H9 (cell line): ENCODE measurements around the gene ZNRF3. TPM values are rescaled to one million over a fixed set of nuclear protein-coding genes. Genes with fewer than 3 reads are reported as not detected.
A peak's percentile ranks its signal among the peaks of the same experiment; 100 is the strongest.

Source experiments
- DNase-seq: peaks from one replicate; pipeline ENCODE4 v3.0.0-alpha.2; 2017
- H2AFZ ChIP-seq: one replicate; pipeline ENCODE4 v1.6.1; 2013; ENCODE audit warnings: mild to moderate bottlenecking, low read length, control low read depth, moderate library complexity
- H2AK5ac ChIP-seq: 2 replicates; pipeline ENCODE4 v1.6.1; 2013; ENCODE audit warnings: low read length, control low read depth, mixed read lengths; ENCODE audit not compliant: insufficient read length
- H2BK120ac ChIP-seq: one replicate; pipeline ENCODE4 v1.6.1; 2013; ENCODE audit warnings: low read depth, mild to moderate bottlenecking, low read length, control low read depth, inconsistent platforms; ENCODE audit not compliant: poor library complexity, severe bottlenecking
- H2BK12ac ChIP-seq: 2 replicates; pipeline ENCODE4 v1.6.1; 2013; ENCODE audit warnings: low read length, control low read depth, mixed read lengths, low read depth; ENCODE audit not compliant: insufficient read length
- H2BK15ac ChIP-seq: 2 replicates; pipeline ENCODE4 v1.6.1; 2013; ENCODE audit warnings: low read depth, low read length, control low read depth
- H2BK20ac ChIP-seq: one replicate; pipeline ENCODE4 v1.6.1; 2013; ENCODE audit warnings: low read depth, mild to moderate bottlenecking, low read length, control low read depth, inconsistent platforms; ENCODE audit not compliant: poor library complexity, severe bottlenecking
- H2BK5ac ChIP-seq: 2 replicates; pipeline ENCODE4 v1.6.1; 2013; ENCODE audit warnings: low read length, control low read depth, mixed read lengths; ENCODE audit not compliant: insufficient read length
- H3K14ac ChIP-seq: 2 replicates; pipeline ENCODE4 v1.6.1; 2013; ENCODE audit warnings: low read length, control low read depth; ENCODE audit not compliant: insufficient read depth
- H3K18ac ChIP-seq: 2 replicates; pipeline ENCODE4 v1.6.1; 2013; ENCODE audit warnings: low read depth, mild to moderate bottlenecking, mixed read lengths, low read length, control low read depth; ENCODE audit not compliant: insufficient read length
- H3K23ac ChIP-seq: 2 replicates; pipeline ENCODE4 v1.6.1; 2013; ENCODE audit warnings: low read length, control low read depth, mixed read lengths, low read depth; ENCODE audit not compliant: insufficient read length
- H3K23me2 ChIP-seq: 2 replicates; pipeline ENCODE4 v1.6.1; 2013; ENCODE audit warnings: low read depth, mild to moderate bottlenecking, mixed read lengths, low read length, control low read depth; ENCODE audit not compliant: insufficient read length, poor library complexity, severe bottlenecking
- H3K27ac ChIP-seq: 2 replicates; pipeline ENCODE4 v1.5.1; 2013; ENCODE audit warnings: low read length, control low read depth, mixed read lengths, low read depth; ENCODE audit not compliant: insufficient read length
- H3K27me3 ChIP-seq: 2 replicates; pipeline ENCODE4 v1.6.1; 2013; ENCODE audit warnings: low read length, control low read depth, inconsistent platforms; ENCODE audit not compliant: insufficient read depth
- H3K4ac ChIP-seq: 2 replicates; pipeline ENCODE4 v1.6.1; 2013; ENCODE audit warnings: low read depth, mild to moderate bottlenecking, control low read depth, inconsistent platforms, low read length, moderate library complexity
- H3K4me1 ChIP-seq: 2 replicates; pipeline ENCODE4 v1.6.1; 2013; ENCODE audit warnings: low read length, control low read depth, inconsistent platforms; ENCODE audit not compliant: insufficient read depth
- H3K4me2 ChIP-seq: 2 replicates; pipeline ENCODE4 v1.6.1; 2013; ENCODE audit warnings: low read length, control low read depth, mixed read lengths; ENCODE audit not compliant: insufficient read length, insufficient read depth
- H3K56ac ChIP-seq: 2 replicates; pipeline ENCODE4 v1.6.1; 2013; ENCODE audit warnings: low read depth, mild to moderate bottlenecking, mixed read lengths, low read length, control low read depth; ENCODE audit not compliant: insufficient read length
- H3K79me1 ChIP-seq: 2 replicates; pipeline ENCODE4 v1.6.1; 2013; ENCODE audit warnings: low read depth, mild to moderate bottlenecking, moderate library complexity, low read length, control low read depth, inconsistent platforms; ENCODE audit not compliant: insufficient read depth, poor library complexity, severe bottlenecking
- H3K79me2 ChIP-seq: 2 replicates; pipeline ENCODE4 v1.6.1; 2013; ENCODE audit warnings: low read length, control low read depth, inconsistent platforms; ENCODE audit not compliant: insufficient read depth
- H3K9ac ChIP-seq: 2 replicates; pipeline ENCODE4 v1.6.1; 2013; ENCODE audit warnings: low read length, control low read depth, mixed read lengths; ENCODE audit not compliant: insufficient read length; ENCODE audit errors: extremely low read depth
- H3K9me3 ChIP-seq: one replicate; pipeline ENCODE4 v1.6.1; 2013; ENCODE audit warnings: low read depth, low read length, inconsistent platforms; ENCODE audit not compliant: control insufficient read depth
- H3T11ph ChIP-seq: one replicate; pipeline ENCODE4 v1.6.1; 2013; ENCODE audit warnings: mild to moderate bottlenecking, low read length, control low read depth, inconsistent platforms
- H4K20me1 ChIP-seq: one replicate; pipeline ENCODE4 v1.6.1; 2013; ENCODE audit not compliant: control insufficient read depth, insufficient read length, insufficient read depth
- H4K5ac ChIP-seq: 2 replicates; pipeline ENCODE4 v1.6.1; 2013; ENCODE audit warnings: low read depth, mild to moderate bottlenecking, mixed read lengths, low read length, control low read depth; ENCODE audit not compliant: insufficient read length
- H4K8ac ChIP-seq: replicated peaks from 2 replicates; pipeline ENCODE4 v1.6.1; 2013; ENCODE audit warnings: low read length, control low read depth, mixed read lengths, low read depth; ENCODE audit not compliant: insufficient read length
- H4K91ac ChIP-seq: 2 replicates; pipeline ENCODE4 v1.6.1; 2013; ENCODE audit warnings: low read depth, mild to moderate bottlenecking, moderate library complexity, mixed read lengths, low read length, control low read depth; ENCODE audit not compliant: insufficient read length
- H3K27ac Mint-ChIP-seq, 3 experiments: 2 replicates in 2 of 3; 3 replicates in 1 of 3; pipeline ENCODE4 v1.8.0; 2020 to 2021; ENCODE audit warnings: mixed read lengths in 3 of 3, mild to moderate bottlenecking in 1 of 3, moderate library complexity in 1 of 3
- H3K27me3 Mint-ChIP-seq: 2 replicates; pipeline ENCODE4 v1.8.0; 2021; ENCODE audit warnings: low read depth, mild to moderate bottlenecking, moderate library complexity, mixed read lengths
- H3K36me3 Mint-ChIP-seq, 3 experiments: 2 replicates in 2 of 3; 3 replicates in 1 of 3; pipeline ENCODE4 v1.8.0; 2020 to 2021; ENCODE audit warnings: low read depth in 3 of 3, mixed read lengths in 3 of 3; ENCODE audit not compliant: insufficient read depth in 1 of 3
- H3K4me1 Mint-ChIP-seq, 2 experiments: 2 replicates each; pipeline ENCODE4 v1.8.0; 2020; ENCODE audit warnings: mixed read lengths in 2 of 2
- H3K4me3 Mint-ChIP-seq, 2 experiments: 2 replicates in 1 of 2; 3 replicates in 1 of 2; pipeline ENCODE4 v1.8.0; 2020 to 2021; ENCODE audit warnings: mild to moderate bottlenecking in 2 of 2, mixed read lengths in 2 of 2, moderate library complexity in 1 of 2
- H3K9me3 Mint-ChIP-seq, 2 experiments: 2 replicates in 1 of 2; 3 replicates in 1 of 2; pipeline ENCODE4 v1.8.0; 2020; ENCODE audit warnings: mild to moderate bottlenecking in 2 of 2, mixed read lengths in 2 of 2, moderate library complexity in 1 of 2
- CTCF ChIP-seq: fragments of 200-600 bp; sonication (generic); conservative IDR thresholded peaks from 3 replicates; pipeline ENCODE4 v1.8.0; 2021; ENCODE audit warnings: antibody characterized with exemption, mild to moderate bottlenecking
- WGBS: extraction: QIAGEN DNeasy Blood & Tissue Kit; methylation state at CpG from one replicate; pipeline ENCODE4 v1.1.7; 2013; ENCODE audit warnings: missing lambda C conversion rate, low lambda C conversion rate, mixed read lengths; ENCODE audit not compliant: insufficient read length; ENCODE audit errors: extremely low coverage; 5-methylcytosine and 5-hydroxymethylcytosine counted together
- total RNA-seq: library from RNA; stranded (reverse); gene quantifications from 2 replicates; pipeline ENCODE4 v1.2.1, GENCODE V29; 2021

The ZNRF3 gene
- total RNA-seq, 1 experiment from 2014 or later, result 20.6 TPM

- Histone ChIP-seq H3K9ac (peak overlapping the region; percentile 23), H3K23ac (no peak overlapping the region), H3K4me2 (peak overlapping the region; percentile 8), H3K79me1 (peaks cover 13% of the 10 kb centered on the region), H4K91ac (no peak overlapping the region), H3K18ac (peak overlapping the region; percentile 43), H4K8ac (no peak overlapping the region), H2BK12ac (no peak overlapping the region), H2BK20ac (no peak overlapping the region), H3K23me2 (no peaks in the 10 kb centered on the region), H3K14ac (no peak overlapping the region), H3K4me1 (peaks cover 19% of the 10 kb centered on the region; the same call in 1 of the 2 replicates), H2AK5ac (no peak overlapping the region), H2BK120ac (no peak overlapping the region), H4K5ac (no peak overlapping the region), H3K27me3 (no peaks in the 10 kb centered on the region), H3K79me2 (peaks cover 48% of the 10 kb centered on the region; the same call in 1 of the 2 replicates), H2BK5ac (no peak overlapping the region), H3K56ac (no peak overlapping the region), H3K4ac (no peak overlapping the region), H3K9me3 (no peaks in the 10 kb centered on the region), H2BK15ac (no peak overlapping the region), H3K27ac (no peak overlapping the region), H2AFZ (no peak overlapping the region), H4K20me1 (no peaks in the 10 kb centered on the region), H3T11ph (no peak overlapping the region)
- H3K36me3 Mint-ChIP-seq, result peaks cover 0 to 2% (median 0%) of the 10 kb centered on the region in 3 experiments; a peak in 4 of 7 replicates
- H3K27me3 Mint-ChIP-seq, result no peaks in the 10 kb centered on the region
- no peak overlapping the region; a peak in 1 of 5 replicates for H3K4me3 Mint-ChIP-seq
- no peaks in the 10 kb centered on the region for H3K9me3 Mint-ChIP-seq
- WGBS, result no CpG with 5 or more reads among the region's 11 CpGs
- DNase-seq, result no peak
- H3K4me1 Mint-ChIP-seq, result peaks cover 46 to 57% of the 10 kb centered on the region in 2 experiments
- H3K27ac Mint-ChIP-seq, result peak overlapping the region; percentile 73 to 94 (median 82); a peak in 5 of 7 replicates
- TF ChIP-seq CTCF, result no peak
These were observed 19.7 kb downstream of the ZNRF3 start for GRCh38 chr22:28903080-28903479.
